Vagina (tissue), 2 donors: ENCODE results near the gene PLEKHH3.

Experiments
- POLR2A ChIP-seq, 2 donors: fragments of 450-650 bp; IDR thresholded peaks; one replicate each; pipeline ENCODE4 v1.6.1; 2017; ENCODE audit warnings: antibody characterized with exemption in 2 of 2, mild to moderate bottlenecking in 2 of 2, moderate library complexity in 2 of 2
- POLR2AphosphoS5 ChIP-seq, 2 donors: sonication (generic); formaldehyde crosslinking; IDR thresholded peaks; one replicate each; pipeline ENCODE4 v1.9.0; 2017; ENCODE audit warnings: antibody characterized with exemption in 2 of 2, mild to moderate bottlenecking in 2 of 2, low read depth in 1 of 2; ENCODE audit not compliant: insufficient read depth in 1 of 2
- TF ChIP-seq, protein P1 (sequence below), 3 experiments: fragments of 450-650 bp in 2 of 3; fragments of 200-600 bp in 1 of 3; sonication (generic) in 1 of 3; IDR thresholded peaks; one replicate each; pipeline ENCODE4 v1.5.1; 2017 to 2019; ENCODE audit warnings: antibody characterized with exemption in 3 of 3, mild to moderate bottlenecking in 2 of 3, moderate library complexity in 2 of 3

DNA sequence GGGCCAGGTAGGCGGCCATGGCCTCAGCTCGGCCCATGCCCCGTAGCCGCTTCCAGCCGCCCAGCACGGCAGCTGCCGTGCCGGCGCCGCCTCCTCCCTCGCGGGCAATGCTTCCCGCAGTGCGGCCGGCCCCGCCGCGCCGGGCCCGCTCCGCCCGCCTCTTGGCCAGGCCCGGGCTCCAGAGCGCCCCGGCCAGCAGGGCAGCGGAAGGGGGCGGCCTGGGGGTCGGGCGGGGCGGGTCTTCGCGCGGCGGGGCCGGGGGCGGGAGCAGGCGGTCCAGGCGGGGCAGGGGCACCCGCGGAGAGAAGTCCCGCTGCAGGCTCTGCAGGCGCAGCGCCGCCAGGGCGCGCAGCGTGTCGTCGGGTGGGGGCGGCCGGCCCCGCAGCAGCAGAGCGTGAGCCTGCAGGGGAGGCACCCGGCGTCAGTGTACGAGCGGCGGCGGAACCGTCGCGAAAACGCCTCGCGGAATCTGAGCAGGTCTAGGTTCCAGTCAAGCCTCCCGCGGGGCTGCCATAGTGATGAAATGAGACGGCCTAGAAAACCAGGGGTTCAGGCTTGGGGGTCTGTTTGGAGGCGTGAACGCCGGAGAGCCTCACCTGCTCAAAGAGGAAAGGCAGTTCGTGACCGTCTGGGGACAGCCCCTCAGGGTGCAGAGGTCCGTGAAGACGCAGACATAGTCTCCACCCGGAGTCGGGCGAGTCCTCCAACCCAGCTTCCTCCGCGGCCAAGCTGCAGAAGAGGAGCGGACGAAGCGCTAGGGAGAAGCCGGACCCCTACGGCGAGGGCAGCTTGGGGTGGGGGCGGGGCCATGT, 6.6 kb downstream of the PLEKHH3 start:
- TF ChIP-seq POLR2A (IDR thresholded peaks at IDR 0.05) (no peak), POLR2AphosphoS5 (IDR thresholded peaks at IDR 0.05; ENCODE audit: insufficient read depth in 1 of 2, low read depth in 1 of 2) (no peak)
- TF ChIP-seq, protein P1, sequence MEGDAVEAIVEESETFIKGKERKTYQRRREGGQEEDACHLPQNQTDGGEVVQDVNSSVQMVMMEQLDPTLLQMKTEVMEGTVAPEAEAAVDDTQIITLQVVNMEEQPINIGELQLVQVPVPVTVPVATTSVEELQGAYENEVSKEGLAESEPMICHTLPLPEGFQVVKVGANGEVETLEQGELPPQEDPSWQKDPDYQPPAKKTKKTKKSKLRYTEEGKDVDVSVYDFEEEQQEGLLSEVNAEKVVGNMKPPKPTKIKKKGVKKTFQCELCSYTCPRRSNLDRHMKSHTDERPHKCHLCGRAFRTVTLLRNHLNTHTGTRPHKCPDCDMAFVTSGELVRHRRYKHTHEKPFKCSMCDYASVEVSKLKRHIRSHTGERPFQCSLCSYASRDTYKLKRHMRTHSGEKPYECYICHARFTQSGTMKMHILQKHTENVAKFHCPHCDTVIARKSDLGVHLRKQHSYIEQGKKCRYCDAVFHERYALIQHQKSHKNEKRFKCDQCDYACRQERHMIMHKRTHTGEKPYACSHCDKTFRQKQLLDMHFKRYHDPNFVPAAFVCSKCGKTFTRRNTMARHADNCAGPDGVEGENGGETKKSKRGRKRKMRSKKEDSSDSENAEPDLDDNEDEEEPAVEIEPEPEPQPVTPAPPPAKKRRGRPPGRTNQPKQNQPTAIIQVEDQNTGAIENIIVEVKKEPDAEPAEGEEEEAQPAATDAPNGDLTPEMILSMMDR (IDR thresholded peaks at IDR 0.05) = no peak
